SK-N-SH treated with all-trans-retinoic acid at 6 μM for 48 hours (cell line): ENCODE results near the gene KCTD20.

Source experiments
- ATAC-seq: fragments of 200-7000 bp; cut with Tn5 transposase; 3 replicates; pipeline ENCODE4 v1.9.1; 2020; ENCODE audit warnings: mild to moderate bottlenecking, moderate library complexity
- ARNTL ChIP-seq: fragments of 450-650 bp; formaldehyde crosslinking; IDR thresholded peaks from 2 replicates; pipeline ENCODE4 v1.5.0; 2020; ENCODE audit warnings: low read depth, mild to moderate bottlenecking, moderate library complexity, borderline replicate concordance
- BACH2 ChIP-seq: fragments of 250-450 bp; sonication (Bioruptor Pico); IDR thresholded peaks from 2 replicates; pipeline ENCODE4 v1.9.0; 2021; ENCODE audit warnings: mild to moderate bottlenecking, borderline replicate concordance
- CREB5 ChIP-seq: fragments of 250-450 bp; sonication (Bioruptor Pico); IDR thresholded peaks from 2 replicates; pipeline ENCODE4 v1.5.1; 2020; ENCODE audit warnings: low read depth, mild to moderate bottlenecking, moderate library complexity
- CSDC2 ChIP-seq: fragments of 250-450 bp; sonication (Bioruptor Pico); IDR thresholded peaks from 2 replicates; pipeline ENCODE4 v1.5.0; 2020; ENCODE audit warnings: mild to moderate bottlenecking, moderate library complexity
- CSRNP3 ChIP-seq: fragments of 250-450 bp; sonication (Bioruptor Pico); IDR thresholded peaks from 2 replicates; pipeline ENCODE4 v1.5.1; 2021; ENCODE audit warnings: mild to moderate bottlenecking, moderate library complexity
- ESRRG ChIP-seq: fragments of 250-450 bp; sonication (Bioruptor Pico); IDR thresholded peaks from 2 replicates; pipeline ENCODE4 v1.6.1; 2021; ENCODE audit warnings: mild to moderate bottlenecking
- GLIS3 ChIP-seq: fragments of 250-450 bp; sonication (Bioruptor Pico); IDR thresholded peaks from 2 replicates; pipeline ENCODE4 v1.5.0; 2020; ENCODE audit warnings: mild to moderate bottlenecking, moderate library complexity
- ISL1 ChIP-seq: fragments of 250-450 bp; sonication (Bioruptor Pico); IDR thresholded peaks from 2 replicates; pipeline ENCODE4 v2.1.2; 2022; ENCODE audit warnings: mild to moderate bottlenecking, moderate library complexity
- OSR1 ChIP-seq: fragments of 250-450 bp; sonication (Bioruptor Pico); IDR thresholded peaks from 2 replicates; pipeline ENCODE4 v1.8.0; 2022; ENCODE audit warnings: moderate library complexity, mild to moderate bottlenecking, inconsistent platforms
- POU6F1 ChIP-seq: fragments of 250-450 bp; sonication (Bioruptor Pico); IDR thresholded peaks from 2 replicates; pipeline ENCODE4 v1.8.0; 2021; ENCODE audit warnings: low read depth, mild to moderate bottlenecking, moderate library complexity, borderline replicate concordance
- PPARA ChIP-seq: fragments of 250-450 bp; sonication (Bioruptor Pico); IDR thresholded peaks from 2 replicates; pipeline ENCODE4 v1.5.0; 2020; ENCODE audit warnings: mild to moderate bottlenecking, borderline replicate concordance
- RARB ChIP-seq: fragments of 250-450 bp; sonication (Bioruptor Pico); IDR thresholded peaks from 2 replicates; pipeline ENCODE4 v1.8.0; 2021; ENCODE audit warnings: mild to moderate bottlenecking, moderate library complexity
- SNAI2 ChIP-seq: fragments of 250-450 bp; sonication (Bioruptor Pico); IDR thresholded peaks from 2 replicates; pipeline ENCODE4 v1.5.0; 2020; ENCODE audit warnings: mild to moderate bottlenecking, moderate library complexity
- TCF4 ChIP-seq: fragments of 250-450 bp; sonication (Bioruptor Pico); IDR thresholded peaks from 2 replicates; pipeline ENCODE4 v1.8.0; 2021; ENCODE audit warnings: mild to moderate bottlenecking, moderate library complexity, borderline replicate concordance
- TOX ChIP-seq: fragments of 250-450 bp; sonication (Bioruptor Pico); IDR thresholded peaks from 2 replicates; pipeline ENCODE4 v1.8.0; 2021; ENCODE audit warnings: mild to moderate bottlenecking, moderate library complexity, borderline replicate concordance
- TSHZ2 ChIP-seq: fragments of 250-450 bp; sonication (Bioruptor Pico); IDR thresholded peaks from 2 replicates; pipeline ENCODE4 v1.5.0; 2020; ENCODE audit warnings: mild to moderate bottlenecking, moderate library complexity
- ZC3H10 ChIP-seq: fragments of 250-450 bp; sonication (Bioruptor Pico); IDR thresholded peaks from 2 replicates; pipeline ENCODE4 v1.5.1; 2021; ENCODE audit warnings: mild to moderate bottlenecking, moderate library complexity
- ZFP3 ChIP-seq: fragments of 250-450 bp; sonication (Bioruptor Pico); IDR thresholded peaks from 2 replicates; pipeline ENCODE4 v1.5.0; 2020; ENCODE audit warnings: mild to moderate bottlenecking, moderate library complexity
- ZFP30 ChIP-seq: fragments of 450-650 bp; formaldehyde crosslinking; IDR thresholded peaks from 2 replicates; pipeline ENCODE4 v1.5.0; 2022; ENCODE audit warnings: mild to moderate bottlenecking, moderate library complexity
- ZNF565 ChIP-seq: fragments of 450-650 bp; formaldehyde crosslinking; conservative IDR thresholded peaks from 2 replicates; pipeline ENCODE4 v1.5.0; 2020; ENCODE audit warnings: low read depth, mild to moderate bottlenecking, moderate library complexity
- ZNF70 ChIP-seq: fragments of 450-650 bp; formaldehyde crosslinking; IDR thresholded peaks from 2 replicates; pipeline ENCODE4 v1.5.0; 2020; ENCODE audit warnings: mild to moderate bottlenecking, moderate library complexity
- ZNF8 ChIP-seq: fragments of 450-650 bp; formaldehyde crosslinking; IDR thresholded peaks from 2 replicates; pipeline ENCODE4 v1.5.0; 2020; ENCODE audit warnings: mild to moderate bottlenecking, moderate library complexity

KCTD20 gene

GRCh38 chr6:36516559-36516958 lies 73.8 kb downstream of the KCTD20 start:
- no peak for ATAC-seq
- no peak for TF ChIP-seq RARB (CRISPR knock-in tag)
- TF ChIP-seq TCF4 (CRISPR knock-in tag) = no peak
- no peak for TF ChIP-seq ZNF8
- TF ChIP-seq TSHZ2 (CRISPR knock-in tag) = no peak
- TF ChIP-seq ZFP3 (CRISPR knock-in tag) = no peak
- no peak for TF ChIP-seq ESRRG (CRISPR knock-in tag)
- no peak for TF ChIP-seq BACH2 (CRISPR knock-in tag)
- TF ChIP-seq PPARA (CRISPR knock-in tag) = no peak
- no peak for TF ChIP-seq ZNF70
- no peak for TF ChIP-seq ZFP30
- no peak for TF ChIP-seq TOX
- TF ChIP-seq SNAI2 (CRISPR knock-in tag) = no peak
- TF ChIP-seq ARNTL (CRISPR knock-in tag) = no peak
- no peak for TF ChIP-seq CREB5 (CRISPR knock-in tag)

GRCh38 chr6:36516988-36517387 lies 74.2 kb downstream of the KCTD20 start:
- no peak for ATAC-seq
- TF ChIP-seq ZFP3 (CRISPR knock-in tag) (no peak), ZNF70 (no peak), ZNF565 (CRISPR knock-in tag) (no peak), ISL1 (CRISPR knock-in tag) (no peak), PPARA (CRISPR knock-in tag) (no peak), OSR1 (CRISPR knock-in tag) (no peak), RARB (CRISPR knock-in tag) (no peak), TOX (no peak), GLIS3 (CRISPR knock-in tag) (no peak), CSRNP3 (CRISPR knock-in tag) (no peak), CREB5 (CRISPR knock-in tag) (no peak), ESRRG (CRISPR knock-in tag) (no peak), ARNTL (CRISPR knock-in tag) (no peak), CSDC2 (no peak), TSHZ2 (CRISPR knock-in tag) (no peak), ZC3H10 (no peak)
- TF ChIP-seq, all 23 proteins: peak for 0

GRCh38 chr6:36517408-36517807 lies 74.6 kb downstream of the KCTD20 start:
- no peak for ATAC-seq
- no peak for TF ChIP-seq GLIS3 (CRISPR knock-in tag)
- no peak for TF ChIP-seq TCF4 (CRISPR knock-in tag)
- TF ChIP-seq ARNTL (CRISPR knock-in tag) = no peak
- no peak for TF ChIP-seq ISL1 (CRISPR knock-in tag)
- TF ChIP-seq CREB5 (CRISPR knock-in tag) = no peak
- no peak for TF ChIP-seq PPARA (CRISPR knock-in tag)
- TF ChIP-seq ESRRG (CRISPR knock-in tag) = no peak
- TF ChIP-seq ZNF565 (CRISPR knock-in tag) = no peak
- TF ChIP-seq SNAI2 (CRISPR knock-in tag) = no peak
- no peak for TF ChIP-seq CSRNP3 (CRISPR knock-in tag)
- TF ChIP-seq ZNF8 = no peak
- TF ChIP-seq TOX = no peak
- TF ChIP-seq ZFP30 = no peak
- TF ChIP-seq POU6F1 (CRISPR knock-in tag) = no peak
- no peak for TF ChIP-seq ZNF70
- TF ChIP-seq ZC3H10 = no peak
